DMS114 treated with DMSO at 0.1 percent for 48 hours (cell line): ENCODE measurements around the gene ZFP57.

ENCODE experiments used
- DNase-seq: peaks from one replicate; lab custom pipeline; 2025; ENCODE audit not compliant: unreplicated experiment; lab: John Stamatoyannopoulos, UW

Gene ZFP57

GRCh38 chr6:29626948-29627754 lies 53.8 kb downstream of the ZFP57 start:
- DNase-seq = no peak

- DNase-seq = no peak
Observed at GRCh38 chr6:29625337-29625930, 55.5 kb downstream of the ZFP57 start.

- DNase-seq = no peak
Observed at GRCh38 chr6:29624520-29624961, 56.4 kb downstream of the ZFP57 start.
